ENCODE results near the gene RAB8B. TPM values are rescaled to one million over a fixed set of nuclear protein-coding genes. Genes with fewer than 3 reads are reported as not detected.

RAB8B gene
- total and polyA plus RNA-seq, 2 of the 13 experiments (the other 11 are each of a cell fraction or from before 2014, with no cell fraction given), result 6.8 to 14.2 TPM

GRCh38 chr15:63264688-63265293 is 75.4 kb downstream of the RAB8B start:
- in situ Hi-C loops (cut with HindIII; ENCODE audit: extremely low pct_ligation_motif_present, low pct_unique_long_range_greater_than_20kb), result no loop called here
- no peaks in the 10 kb centered on the region for H4K20me1 ChIP-seq (ENCODE audit: insufficient read depth, low read length)
- DNase-seq (ENCODE audit: low spot score) (peak; percentile 64), ATAC-seq (no peak), FAIRE-seq (no peak)
- H3K27ac ChIP-seq (ENCODE audit: extremely low read length, insufficient read depth, low read length), result no peak overlapping the region
- CTCF ChIA-PET (ENCODE audit: low intra/inter-chr PET ratio, low total read pairs), result no interaction called here
- no peak overlapping the region for H2AFZ ChIP-seq (ENCODE audit: low read length)
- no peak overlapping the region for H3K4me2 ChIP-seq (ENCODE audit: low read depth, low read length)
- intact Hi-C loops (cut with micrococcal nuclease; ENCODE audit: unreplicated experiment), result loop anchor here (10.0 kb wide), 1 partner anchor 50 kb away; no protein-coding TSS in a partner anchor
- TF ChIP-seq THAP7 (CRISPR knock-in tag; IDR thresholded peaks at IDR 0.05) (no peak), ZNF260 (CRISPR knock-in tag; IDR thresholded peaks at IDR 0.05; ENCODE audit: borderline replicate concordance, low read depth) (no peak), ZNF207 (IDR thresholded peaks at IDR 0.05; ENCODE audit: borderline replicate concordance) (no peak), PBX2 (CRISPR knock-in tag; IDR thresholded peaks at IDR 0.05) (no peak), PHF5A (CRISPR knock-in tag; IDR thresholded peaks at IDR 0.05; ENCODE audit: low read depth, unreplicated experiment) (no peak), KAT2B (IDR thresholded peaks at IDR 0.05; ENCODE audit: borderline replicate concordance, low read depth, low read length) (no peak), TFDP1 (CRISPR knock-in tag; IDR thresholded peaks at IDR 0.05; ENCODE audit: borderline replicate concordance) (no peak), HIVEP1 (CRISPR knock-in tag; IDR thresholded peaks at IDR 0.05) (no peak), HNRNPLL (IDR thresholded peaks at IDR 0.05; ENCODE audit: low read depth, low read length, poor library complexity, severe bottlenecking) (no peak), NPAS2 (CRISPR knock-in tag; IDR thresholded peaks at IDR 0.05; ENCODE audit: borderline replicate concordance) (no peak), TRAFD1 (CRISPR knock-in tag; IDR thresholded peaks at IDR 0.05; ENCODE audit: borderline replicate concordance) (no peak), ZBTB49 (CRISPR knock-in tag; IDR thresholded peaks at IDR 0.05; ENCODE audit: borderline replicate concordance) (no peak), CSRNP2 (CRISPR knock-in tag; conservative IDR thresholded peaks at IDR 0.05; ENCODE audit: low read depth) (no peak), ZNF644 (CRISPR knock-in tag; IDR thresholded peaks at IDR 0.05; ENCODE audit: low read depth) (no peak), CCAR2 (optimal IDR thresholded peaks at IDR 0.05; ENCODE audit: low read depth, low read length) (no peak)
- BruUV-seq (replicated peaks), result no TSS peak
- no peaks in the 10 kb centered on the region; a peak in 1 of 5 replicates for H3K36me3 ChIP-seq (replicated peaks in 1 of 2; ENCODE audit: control insufficient read depth in 1 of 2, insufficient read depth in 2 of 2, low read length in 2 of 2)
- peaks cover 42% of the 10 kb centered on the region for H3K4me1 ChIP-seq (ENCODE audit: insufficient read depth, low read length)
- H3K4me3 ChIP-seq (replicated peaks in 1 of 3; ENCODE audit: insufficient read depth in 1 of 3, low read depth in 2 of 3, low read length in 3 of 3), result no peak overlapping the region
- 38% methylated on average over 1 of the region's 1 CpG for WGBS (ENCODE audit: low lambda C conversion rate)
- H3K27me3 ChIP-seq (ENCODE audit: control insufficient read depth in 1 of 2, insufficient read depth in 2 of 2, low read length in 2 of 2), result no peaks in the 10 kb centered on the region
- H3K9ac ChIP-seq (ENCODE audit: insufficient read depth, low read depth, low read length), result no peak overlapping the region
- POLR2A ChIA-PET, result no interaction called here
- no peaks in the 10 kb centered on the region for H3K9me3 ChIP-seq (ENCODE audit: low read length)
- H3K79me2 ChIP-seq (ENCODE audit: insufficient read depth, low read length), result no peaks in the 10 kb centered on the region

Measured in HepG2 (cell line).